Effector memory CD4-positive, alpha-beta T cell (primary cell): ENCODE data around the gene CUL1.
"Not testable (repeated sequence)": the region's sequence is repeated elsewhere in the genome, so short reads cannot be mapped to it uniquely, and the experiment has no call there.

Experiments used
- DNase-seq, 3 donors: peaks; one replicate each; pipeline ENCODE4 v3.0.0-alpha.2; 2020
- H3K27ac ChIP-seq: 2 replicates; pipeline ENCODE4 v1.7.0; 2013; ENCODE audit warnings: mild to moderate bottlenecking, low read length, moderate library complexity; ENCODE audit not compliant: insufficient read depth, poor library complexity, severe bottlenecking
- H3K27me3 ChIP-seq: replicated peaks from 2 replicates; pipeline ENCODE4 v1.7.0; 2013; ENCODE audit warnings: mild to moderate bottlenecking, low read length; ENCODE audit not compliant: insufficient read depth, control insufficient read depth, poor library complexity, severe bottlenecking
- H3K36me3 ChIP-seq: 2 replicates; pipeline ENCODE4 v1.7.0; 2013; ENCODE audit warnings: mild to moderate bottlenecking, low read length, moderate library complexity; ENCODE audit not compliant: control insufficient read depth, insufficient read depth
- H3K4me1 ChIP-seq: 2 replicates; pipeline ENCODE4 v1.7.0; 2013; ENCODE audit warnings: low read length, mild to moderate bottlenecking; ENCODE audit not compliant: control insufficient read depth, insufficient read depth, poor library complexity, severe bottlenecking
- H3K4me3 ChIP-seq: 2 replicates; pipeline ENCODE4 v1.7.0; 2013; ENCODE audit warnings: low read length, low read depth, mild to moderate bottlenecking; ENCODE audit not compliant: insufficient read depth, poor library complexity, severe bottlenecking
- H3K9me3 ChIP-seq: 2 replicates; pipeline ENCODE4 v1.7.0; 2013; ENCODE audit warnings: mild to moderate bottlenecking, low read length, moderate library complexity; ENCODE audit not compliant: control insufficient read depth

Gene CUL1

GRCh38 chr7:148702876-148703670 lies 4.4 kb downstream of the CUL1 start:
- H3K27ac ChIP-seq: no peak overlapping the region
- no peak for DNase-seq

GRCh38 chr7:148703671-148703962 lies 4.9 kb downstream of the CUL1 start:
- not testable (repeated sequence) for H3K36me3 ChIP-seq, DNase-seq, H3K4me3 ChIP-seq, H3K27ac ChIP-seq, H3K27me3 ChIP-seq, H3K9me3 ChIP-seq
- peaks cover 22% of the 10 kb centered on the region for H3K4me1 ChIP-seq

More at GRCh38 chr7:148702876-148703670, 4.4 kb downstream of the CUL1 start:
- H3K4me3 ChIP-seq: no peak overlapping the region
- H3K36me3 ChIP-seq: no peaks in the 10 kb centered on the region
- H3K9me3 ChIP-seq: no peaks in the 10 kb centered on the region
- H3K27me3 ChIP-seq: no peaks in the 10 kb centered on the region
- H3K4me1 ChIP-seq: peaks cover 20% of the 10 kb centered on the region

DNA sequence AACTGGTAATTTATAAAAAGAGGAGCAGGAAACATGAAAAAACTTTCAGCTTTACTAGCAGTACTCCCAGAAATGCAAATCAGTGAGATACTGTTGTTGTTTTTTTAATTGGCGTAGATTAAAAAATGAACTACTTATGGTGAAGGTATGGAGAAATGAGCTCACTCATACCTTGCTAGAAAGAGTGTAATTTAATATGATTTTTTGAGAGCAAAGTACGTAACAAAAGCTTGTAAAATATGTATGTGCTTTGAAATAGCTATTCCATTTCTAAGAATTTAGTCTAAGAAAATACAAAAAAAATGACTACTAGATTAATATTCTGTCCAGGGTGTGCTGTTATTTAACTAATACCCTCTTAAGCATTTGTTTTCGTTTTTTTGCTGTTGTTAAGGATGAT lies 5.5 kb downstream of the CUL1 start:
- peaks cover 22% of the 10 kb centered on the region for H3K4me1 ChIP-seq
- no peak for DNase-seq
- H3K27me3 ChIP-seq: no peaks in the 10 kb centered on the region
- H3K9me3 ChIP-seq: no peaks in the 10 kb centered on the region
- no peak overlapping the region for H3K27ac ChIP-seq
- H3K4me3 ChIP-seq: no peak overlapping the region
- H3K36me3 ChIP-seq: no peaks in the 10 kb centered on the region

GRCh38 chr7:148704970-148705369 lies 6.3 kb downstream of the CUL1 start:
- no peak overlapping the region for H3K4me3 ChIP-seq
- no peaks in the 10 kb centered on the region for H3K27me3 ChIP-seq
- no peak for DNase-seq
- no peaks in the 10 kb centered on the region for H3K36me3 ChIP-seq
- H3K27ac ChIP-seq: no peak overlapping the region
- H3K9me3 ChIP-seq: no peaks in the 10 kb centered on the region
- H3K4me1 ChIP-seq: peaks cover 25% of the 10 kb centered on the region

DNA sequence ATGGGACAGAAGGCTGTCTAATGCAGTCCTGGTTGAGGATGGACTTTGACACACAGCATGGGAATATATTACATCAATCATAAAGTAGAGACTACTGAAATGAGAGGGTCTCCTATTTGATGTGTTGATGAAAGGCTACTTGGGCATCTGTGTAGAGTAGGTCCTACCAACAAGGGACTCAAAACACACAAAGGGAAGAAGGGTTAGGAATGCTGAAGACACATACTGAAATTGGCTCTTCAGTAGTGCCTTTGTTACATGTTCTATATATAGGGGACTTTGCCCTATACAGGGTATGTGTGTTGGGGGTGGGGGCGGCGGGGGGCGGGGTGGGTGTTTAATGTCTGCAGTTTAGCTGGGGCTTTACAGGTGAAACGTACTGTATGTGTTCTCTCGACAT lies 7.7 kb downstream of the CUL1 start:
- Histone ChIP-seq H3K4me3 (no peak overlapping the region), H3K4me1 (peaks cover 18% of the 10 kb centered on the region), H3K27me3 (no peaks in the 10 kb centered on the region), H3K36me3 (no peaks in the 10 kb centered on the region), H3K9me3 (no peaks in the 10 kb centered on the region), H3K27ac (no peak overlapping the region)
- DNase-seq: no peak

DNA sequence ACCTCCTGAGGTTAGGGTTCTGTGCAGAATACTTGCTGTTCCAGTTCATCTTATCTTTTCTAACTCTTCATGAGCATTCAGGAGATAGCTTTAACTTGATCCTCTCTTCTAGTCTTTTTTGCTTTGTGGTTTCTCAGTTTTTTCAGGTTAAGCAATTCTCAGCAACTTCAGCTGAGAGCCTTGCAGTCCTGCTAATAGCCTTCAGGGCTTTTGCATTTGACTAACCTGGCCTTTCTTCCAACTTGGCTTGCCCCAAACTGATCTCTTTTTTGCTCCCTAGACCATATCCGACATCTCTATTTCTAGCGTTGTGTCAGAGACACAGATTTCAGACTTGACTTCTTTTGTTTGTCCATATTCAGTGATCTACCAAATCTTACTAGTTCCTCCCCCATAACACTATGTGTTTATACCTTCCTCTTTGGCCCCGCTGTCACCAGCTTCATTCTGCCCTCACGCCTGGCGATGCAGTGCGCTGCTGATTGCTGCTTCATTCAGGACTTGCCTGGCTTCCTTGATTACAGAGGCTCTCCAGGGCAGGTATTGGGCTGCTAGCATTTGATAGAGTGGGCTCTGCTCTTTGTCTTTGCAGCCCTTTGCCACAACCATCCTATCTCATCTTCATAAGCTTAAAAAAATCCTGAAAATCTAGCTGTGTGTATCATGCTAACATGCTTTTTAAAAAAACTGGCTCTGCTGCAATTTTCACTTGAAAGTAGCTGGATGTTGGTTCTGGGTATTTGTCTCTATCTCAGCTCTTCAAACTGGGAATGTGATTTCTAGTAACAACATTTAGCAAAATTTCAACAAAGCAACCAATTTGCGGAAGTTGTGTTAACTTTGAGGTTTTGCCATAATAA lies 9.6 kb downstream of the CUL1 start:
- H3K36me3 ChIP-seq: no peaks in the 10 kb centered on the region
- DNase-seq: no peak
- peaks cover 12% of the 10 kb centered on the region for H3K4me1 ChIP-seq
- no peak overlapping the region for H3K4me3 ChIP-seq
- H3K27ac ChIP-seq: no peak overlapping the region
- no peaks in the 10 kb centered on the region for H3K27me3 ChIP-seq
- H3K9me3 ChIP-seq: no peaks in the 10 kb centered on the region

DNA sequence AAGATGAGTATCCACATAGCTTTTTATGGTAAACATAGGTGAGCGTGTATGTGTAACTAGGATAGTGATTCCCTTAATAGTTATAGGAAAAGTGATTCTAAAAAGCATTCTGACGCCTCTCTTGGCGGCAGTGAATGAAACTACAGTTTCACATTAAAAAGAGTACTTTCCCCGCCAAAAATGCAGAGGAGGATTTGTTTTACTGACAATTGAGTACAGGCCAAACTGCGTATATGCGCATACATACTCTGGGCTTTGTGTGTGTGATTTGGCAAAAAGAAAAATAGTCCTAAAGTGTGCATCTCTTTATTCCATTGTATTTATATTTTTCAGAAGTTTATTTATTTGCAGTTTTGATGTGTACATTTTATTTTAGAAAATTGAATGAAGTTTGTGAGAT lies 10.3 kb downstream of the CUL1 start:
- peaks cover 12% of the 10 kb centered on the region for H3K4me1 ChIP-seq

DNA sequence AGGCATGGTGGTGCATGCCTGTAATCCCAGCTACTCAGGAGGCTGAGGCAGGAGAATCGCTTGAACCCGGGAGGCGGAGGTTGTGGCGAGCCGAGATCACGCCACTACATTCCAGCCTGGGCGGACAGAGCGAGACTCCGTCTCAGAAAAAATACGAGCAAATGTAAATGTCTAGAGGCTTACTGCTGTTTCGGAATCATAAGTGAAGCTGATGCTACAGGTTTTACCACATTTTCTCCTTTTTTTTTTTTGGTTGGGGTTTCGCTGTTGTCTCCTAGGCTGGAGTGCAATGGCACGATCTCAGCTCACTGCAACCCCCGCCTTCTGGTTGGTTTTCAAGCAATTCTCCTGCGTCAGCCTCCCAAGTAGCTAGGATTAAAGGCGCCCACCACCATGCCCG lies 11.7 kb downstream of the CUL1 start:
- not testable (repeated sequence) for H3K27me3 ChIP-seq, H3K36me3 ChIP-seq, DNase-seq, H3K4me3 ChIP-seq, H3K9me3 ChIP-seq, H3K27ac ChIP-seq
- peaks cover 12% of the 10 kb centered on the region for H3K4me1 ChIP-seq

More for the DNA sequence above, 10.3 kb downstream of the CUL1 start:
- no peak overlapping the region for H3K4me3 ChIP-seq
- H3K27ac ChIP-seq: no peak overlapping the region
- no peaks in the 10 kb centered on the region for H3K27me3 ChIP-seq
- no peaks in the 10 kb centered on the region for H3K36me3 ChIP-seq
- DNase-seq: no peak
- H3K9me3 ChIP-seq: no peaks in the 10 kb centered on the region

- H3K4me3 ChIP-seq: no peak overlapping the region
- H3K27ac ChIP-seq: no peak overlapping the region
- peaks cover 6% of the 10 kb centered on the region for H3K4me1 ChIP-seq
Observed at GRCh38 chr7:148711191-148712102, 12.7 kb downstream of the CUL1 start.

More at GRCh38 chr7:148711191-148712102, 12.7 kb downstream of the CUL1 start:
- Histone ChIP-seq H3K36me3 (no peaks in the 10 kb centered on the region), H3K27me3 (no peaks in the 10 kb centered on the region), H3K9me3 (no peaks in the 10 kb centered on the region)
- DNase-seq: no peak
